Aorta (tissue), 5 donors: Measurements from ENCODE around the gene NRIP3. TPM values are rescaled to one million over a fixed set of nuclear protein-coding genes. Genes with fewer than 3 reads are reported as not detected.
A peak's percentile ranks its signal among the peaks of the same experiment; 100 is the strongest.

ENCODE experiments used
- ATAC-seq: fragments of 200-7000 bp; cut with Tn5 transposase; one replicate; pipeline ENCODE4 v1.9.1; 2022; ENCODE audit warnings: moderate library complexity; ENCODE audit not compliant: low FRiP score
- DNase-seq, 2 donors: peaks; one replicate each; pipeline ENCODE4 v3.0.0-alpha.2; 2020
- H3K27ac ChIP-seq, 2 donors: one replicate each; pipeline ENCODE4 v1.5.1; 2013; ENCODE audit warnings: low read length in 2 of 2, mild to moderate bottlenecking in 2 of 2, moderate library complexity in 2 of 2, control low read depth in 1 of 2, inconsistent platforms in 1 of 2, low read depth in 1 of 2
- H3K27me3 ChIP-seq, 2 donors: one replicate each; pipeline ENCODE4 v1.6.1; 2013; ENCODE audit warnings: control low read depth in 1 of 2, low read length in 1 of 2, mild to moderate bottlenecking in 1 of 2, moderate library complexity in 1 of 2; ENCODE audit not compliant: insufficient read depth in 2 of 2, control insufficient read depth in 1 of 2
- H3K36me3 ChIP-seq, 2 donors: one replicate each; pipeline ENCODE4 v1.6.1; 2013; ENCODE audit warnings: control low read depth in 1 of 2, low read length in 1 of 2, mild to moderate bottlenecking in 1 of 2; ENCODE audit not compliant: insufficient read depth in 2 of 2, control insufficient read depth in 1 of 2
- H3K4me1 ChIP-seq, 2 donors: one replicate each; pipeline ENCODE4 v1.6.1; 2013; ENCODE audit warnings: low read length in 2 of 2, control low read depth in 1 of 2, mild to moderate bottlenecking in 1 of 2, moderate library complexity in 1 of 2; ENCODE audit not compliant: insufficient read depth in 2 of 2, control insufficient read depth in 1 of 2
- H3K4me3 ChIP-seq, 2 donors: one replicate each; pipeline ENCODE4 v1.5.1; 2013; ENCODE audit warnings: low read length in 2 of 2, control low read depth in 1 of 2, mild to moderate bottlenecking in 1 of 2
- H3K9me3 ChIP-seq: one replicate; pipeline ENCODE4 v1.6.1; 2013; ENCODE audit warnings: mild to moderate bottlenecking, low read length; ENCODE audit not compliant: control insufficient read depth
- WGBS, 2 donors: extraction: QIAGEN DNeasy Blood & Tissue Kit; methylation state at CpG; one replicate each; pipeline ENCODE4 v1.1.7; 2013; 5-methylcytosine and 5-hydroxymethylcytosine counted together
- intact Hi-C, 2 donors: fragments of 100-400 bp; cut with DNase I; formaldehyde crosslinking; loops; one replicate each; pipeline versions ENCODE4 v1.14.2 to v1.15.0; 2022
- polyA plus RNA-seq, 2 donors: library from polyadenylated mRNA; stranded (reverse); fragments of 200-250 nt; gene quantifications; one replicate each; pipeline ENCODE4 v1.2.3, GENCODE V29; 2013
- total RNA-seq, 2 donors: library from RNA; stranded (reverse); fragmentation: NEBNext Ultra II Directional; extraction: Animal tissue kit (Norgen Biotek cat#: 25700); gene quantifications; one replicate each; pipeline ENCODE4 v1.2.1, GENCODE V29; 2021
- donor health status: healthy with polysubstance abuse.
- donor health status: Bipolar disorder and iron deficiency.
- donor health status: DM: no; HTN: no; CAD: no.
- donor health status: DM: no; HTN: no; CAD: no.
- donor health status: DM: yes; HTN: yes; CAD: no.

The NRIP3 gene
- total and polyA plus RNA-seq, 4 donors: 0.63 to 2.6 (median 1.6) TPM

DNA sequence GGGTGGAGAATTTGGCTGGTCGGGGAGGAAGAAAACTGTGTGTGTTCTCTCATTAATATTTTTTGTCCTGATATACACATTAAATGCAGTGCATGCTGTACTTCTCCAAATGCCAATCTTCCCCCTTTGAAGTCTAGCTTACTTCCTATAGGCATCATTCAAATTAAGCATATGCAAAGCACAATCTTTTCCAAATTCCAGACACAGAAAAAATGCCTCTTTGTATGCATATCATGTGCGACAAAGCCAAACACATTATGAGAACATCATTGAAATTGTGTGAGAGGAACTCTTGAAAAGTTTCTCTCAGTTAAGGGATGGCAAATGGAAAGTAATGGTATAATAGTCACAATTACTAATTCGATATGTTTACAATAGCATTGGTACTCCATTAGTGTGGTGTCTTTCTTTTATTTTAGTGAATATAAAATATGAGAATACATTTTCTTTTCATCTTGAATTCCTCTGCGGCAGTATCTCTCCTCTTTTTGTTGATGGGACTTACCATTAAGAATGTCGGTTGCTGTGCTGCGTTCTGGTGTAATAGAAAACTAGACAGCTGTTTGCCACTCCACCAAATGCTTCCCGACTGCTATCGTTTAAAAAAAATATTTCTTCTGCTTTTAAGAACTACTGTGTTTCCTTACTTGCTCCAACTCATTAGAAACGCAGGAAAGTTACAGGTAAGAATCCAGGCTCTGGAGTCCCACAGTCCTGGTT is 19.3 kb upstream of the NRIP3 start:
- intact Hi-C loops: no loop called here
- no peaks in the 10 kb centered on the region for H3K36me3 ChIP-seq
- no peaks in the 10 kb centered on the region for H3K9me3 ChIP-seq
- DNase-seq: no peak
- no peaks in the 10 kb centered on the region for H3K4me1 ChIP-seq
- no peaks in the 10 kb centered on the region for H3K27me3 ChIP-seq
- H3K27ac ChIP-seq: no peak overlapping the region
- ATAC-seq: no peak
- whole genome bisulfite sequencing, 2 donors: 97 to 98% methylated on average over 9 of the region's 9 CpGs
- H3K4me3 ChIP-seq: no peak overlapping the region

DNA sequence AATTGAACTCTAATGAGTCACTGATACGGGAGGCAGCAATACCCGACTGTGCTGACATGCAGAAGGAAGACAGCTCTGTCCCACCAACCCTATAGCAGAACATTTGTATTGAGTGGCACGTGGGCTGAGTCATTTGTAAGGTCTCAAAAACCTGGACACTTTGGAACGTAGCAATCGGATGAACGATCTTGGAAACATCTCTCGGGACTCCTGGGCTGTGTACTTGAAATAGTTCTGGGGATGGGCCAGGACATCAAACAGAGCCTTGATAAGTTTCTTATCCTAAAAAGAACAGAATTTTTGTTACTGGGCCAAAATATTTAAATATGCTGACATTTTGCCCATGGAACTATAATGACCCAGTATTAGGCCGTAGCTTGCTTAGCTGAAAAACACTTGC is 17.1 kb upstream of the NRIP3 start:
- no peak for ATAC-seq
- intact Hi-C loops: no loop called here
- no peaks in the 10 kb centered on the region for H3K36me3 ChIP-seq
- no peak overlapping the region for H3K27ac ChIP-seq
- 20 to 30% methylated on average over 8 of the region's 8 CpGs for WGBS, 2 donors
- H3K4me1 ChIP-seq: no peaks in the 10 kb centered on the region
- H3K4me3 ChIP-seq: no peak overlapping the region
- no peaks in the 10 kb centered on the region for H3K27me3 ChIP-seq
- no peaks in the 10 kb centered on the region for H3K9me3 ChIP-seq
- no peak for DNase-seq

DNA sequence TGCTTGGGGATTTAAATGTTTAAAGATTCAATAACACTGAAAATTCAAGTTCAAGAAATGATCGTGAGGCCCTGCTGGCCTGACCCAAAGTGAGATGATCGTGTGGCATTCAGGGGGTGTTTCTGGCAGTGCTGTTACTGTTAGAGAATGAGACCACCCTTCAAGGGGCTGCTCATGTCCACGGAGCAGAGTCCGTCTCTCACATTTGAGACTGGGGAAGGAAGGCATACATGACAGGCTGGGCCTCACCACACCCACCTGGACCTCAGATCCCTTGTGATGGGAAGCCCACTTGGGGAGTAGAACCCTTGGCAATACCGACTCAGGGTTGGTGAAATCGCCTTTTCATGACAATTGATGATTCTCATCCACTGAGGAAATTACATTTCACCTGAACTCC is 16.1 kb upstream of the NRIP3 start:
- Histone ChIP-seq H3K27me3 (no peaks in the 10 kb centered on the region), H3K27ac (no peak overlapping the region), H3K9me3 (no peaks in the 10 kb centered on the region), H3K4me1 (no peaks in the 10 kb centered on the region), H3K36me3 (no peaks in the 10 kb centered on the region), H3K4me3 (no peak overlapping the region)
- DNase-seq: no peak
- WGBS, 2 donors: 96 to 99% methylated on average over 6 of the region's 6 CpGs
- intact Hi-C loops: loop anchor here (5.0 kb wide), 1 partner anchor 487 kb away; no protein-coding TSS in a partner anchor
- no peak for ATAC-seq

DNA sequence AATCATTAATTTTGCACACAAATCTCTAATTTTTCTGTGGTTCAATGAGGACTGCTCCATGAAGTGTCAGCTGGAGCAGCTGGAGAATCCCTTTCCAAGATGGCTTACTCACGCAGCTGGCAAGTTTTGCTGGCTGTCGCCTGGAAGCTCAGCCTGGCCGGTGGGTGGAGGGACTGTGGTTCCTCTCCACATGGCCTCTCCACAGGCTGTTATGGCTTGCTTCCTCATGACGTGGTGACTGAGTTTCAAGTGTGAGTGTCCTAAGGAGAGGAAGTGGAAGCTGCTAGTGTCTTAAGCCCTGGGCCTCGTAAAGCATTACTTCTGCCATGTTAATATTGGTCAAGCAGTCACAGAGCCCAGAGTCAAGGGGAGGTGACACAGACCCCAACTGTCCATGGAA is 14.0 kb upstream of the NRIP3 start:
- DNase-seq: peak; percentile 84 to 90
- no peaks in the 10 kb centered on the region for H3K4me1 ChIP-seq
- intact Hi-C loops: loop anchor here (5.0 kb wide), 1 partner anchor 490 kb away; no protein-coding TSS in a partner anchor
- H3K36me3 ChIP-seq: no peaks in the 10 kb centered on the region
- H3K9me3 ChIP-seq: no peaks in the 10 kb centered on the region
- no peak overlapping the region for H3K27ac ChIP-seq
- WGBS, 2 donors: 73 to 80% methylated on average over 5 of the region's 5 CpGs
- H3K27me3 ChIP-seq: peaks cover 0 to 2% of the 10 kb centered on the region in 2 donors
- ATAC-seq: peak; percentile 73
- H3K4me3 ChIP-seq: no peak overlapping the region

DNA sequence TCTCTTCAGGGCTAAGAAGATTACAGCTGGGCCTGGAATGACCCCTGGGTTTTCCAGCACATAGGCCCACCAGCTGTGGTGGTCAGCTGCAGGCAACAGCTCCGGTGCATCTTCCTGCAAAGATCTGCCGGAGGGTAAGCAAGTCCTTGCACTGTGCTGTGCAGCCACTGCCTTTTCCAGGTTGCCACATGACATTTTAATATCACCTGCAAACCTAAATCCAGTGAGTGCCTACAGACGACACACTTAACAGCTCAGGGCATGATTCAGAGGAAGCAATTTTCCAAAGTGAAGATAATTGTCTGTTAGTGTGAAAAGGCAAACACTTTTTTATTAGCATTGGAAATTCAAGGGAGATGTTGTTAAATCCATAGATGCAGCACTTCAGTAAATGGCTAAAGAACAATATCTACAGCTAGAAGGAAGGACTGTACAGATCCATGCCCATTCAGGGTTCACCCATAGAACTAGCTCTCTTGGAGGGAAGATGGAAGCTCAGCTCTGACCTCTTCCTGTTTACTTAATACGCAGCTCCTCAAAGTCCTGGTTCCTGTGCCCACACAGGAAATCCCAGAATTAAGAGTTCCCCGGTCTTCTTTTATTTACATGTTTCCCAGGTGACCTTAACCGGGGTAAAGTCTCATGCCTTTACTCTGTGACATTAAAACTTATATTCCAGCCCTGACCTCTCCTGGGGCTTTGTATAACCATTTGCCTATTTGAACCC is 13.3 kb upstream of the NRIP3 start:
- intact Hi-C loops: loop anchor here (5.0 kb wide), 1 partner anchor 490 kb away; no protein-coding TSS in a partner anchor
- DNase-seq: no peak
- no peaks in the 10 kb centered on the region for H3K9me3 ChIP-seq
- H3K36me3 ChIP-seq: no peaks in the 10 kb centered on the region
- no peak overlapping the region for H3K27ac ChIP-seq
- no peak overlapping the region for H3K4me3 ChIP-seq
- 89 to 93% methylated on average over 6 of the region's 6 CpGs for WGBS, 2 donors
- H3K4me1 ChIP-seq: no peaks in the 10 kb centered on the region
- ATAC-seq: no peak
- peaks cover 0 to 2% of the 10 kb centered on the region in 2 donors for H3K27me3 ChIP-seq

DNA sequence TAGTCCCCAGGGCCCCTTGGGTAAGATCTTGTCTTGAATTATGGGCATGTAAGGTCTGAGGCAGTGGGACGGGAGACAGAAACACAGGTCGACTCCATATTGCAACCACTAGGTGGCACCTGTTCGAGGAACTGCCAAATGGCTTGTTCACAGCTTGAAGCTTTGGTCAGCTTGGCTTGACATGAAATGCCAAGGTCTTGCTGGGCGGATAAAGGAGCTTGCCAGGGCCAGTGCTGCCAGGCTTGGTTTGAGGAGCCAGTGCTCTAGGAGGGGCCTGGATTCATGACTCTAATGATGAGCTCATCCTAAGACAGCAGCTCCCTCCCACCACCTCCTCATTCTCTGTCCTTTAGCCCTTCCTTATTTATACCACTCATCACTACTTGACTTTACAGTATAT is 11.9 kb upstream of the NRIP3 start:
- Histone ChIP-seq H3K27ac (no peak overlapping the region), H3K36me3 (no peaks in the 10 kb centered on the region), H3K4me3 (no peak overlapping the region), H3K4me1 (no peaks in the 10 kb centered on the region), H3K27me3 (peaks cover 0 to 2% of the 10 kb centered on the region in 2 donors), H3K9me3 (no peaks in the 10 kb centered on the region)
- DNase-seq (peak in 1 of 2 donors; percentile 77), ATAC-seq (peak; percentile 74)
- intact Hi-C loops: loop anchor here (2.0 to 5.0 kb wide), 3 partner anchors 121 to 492 kb away; no protein-coding TSS in a partner anchor
- 4% methylated on average over 4 of the region's 4 CpGs for WGBS, 2 donors

DNA sequence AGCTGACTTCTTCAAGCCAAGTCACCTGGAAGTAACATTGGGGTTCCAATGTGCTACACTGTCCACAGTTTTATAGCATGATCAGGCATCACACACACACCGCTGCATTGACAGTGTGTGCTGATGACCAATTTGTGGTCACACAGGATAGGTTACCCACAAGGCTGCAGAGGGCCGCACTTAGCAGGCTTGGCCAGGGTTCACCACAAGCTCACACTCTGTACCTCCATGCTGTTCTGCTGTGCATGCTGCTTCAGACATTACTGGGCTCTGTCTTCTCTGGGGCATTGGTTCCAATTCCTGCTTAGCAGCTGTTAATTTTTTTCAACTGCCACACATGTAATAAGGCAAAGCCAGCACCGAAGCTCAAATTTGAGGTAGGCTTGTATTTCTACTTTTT is 11.0 kb upstream of the NRIP3 start:
- Histone ChIP-seq H3K36me3 (no peaks in the 10 kb centered on the region), H3K4me3 (no peak overlapping the region), H3K4me1 (no peaks in the 10 kb centered on the region), H3K27ac (no peak overlapping the region), H3K9me3 (no peaks in the 10 kb centered on the region), H3K27me3 (peaks cover 0 to 2% of the 10 kb centered on the region in 2 donors)
- no peak for ATAC-seq
- intact Hi-C loops: loop anchor here (2.0 to 5.0 kb wide), 3 partner anchors 122 to 492 kb away; no protein-coding TSS in a partner anchor
- DNase-seq: no peak
- WGBS, 2 donors: 96 to 97% methylated on average over 3 of the region's 3 CpGs

DNA sequence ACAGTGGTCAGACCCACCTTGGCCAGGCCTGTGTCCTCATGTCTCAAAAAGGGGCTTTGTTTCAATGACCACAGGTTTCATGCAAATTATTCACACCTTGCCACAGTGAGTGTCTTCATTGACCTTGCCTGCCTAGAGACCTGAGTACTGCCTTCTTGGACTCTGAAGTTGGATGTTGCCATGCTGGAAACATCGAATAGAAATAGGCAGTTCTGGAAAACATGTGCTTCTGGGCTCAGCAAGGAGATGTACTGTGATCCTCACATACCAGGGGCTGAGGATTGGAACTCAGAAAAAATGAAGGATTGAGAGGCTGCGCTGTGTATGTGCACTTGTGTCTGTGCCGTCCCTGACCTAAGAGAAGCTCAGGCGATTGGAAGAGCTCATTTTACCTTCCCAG is 9.6 kb upstream of the NRIP3 start:
- H3K4me1 ChIP-seq: no peaks in the 10 kb centered on the region
- H3K36me3 ChIP-seq: no peaks in the 10 kb centered on the region
- intact Hi-C loops: no loop called here
- H3K27ac ChIP-seq: no peak overlapping the region
- peaks cover 0 to 2% of the 10 kb centered on the region in 2 donors for H3K27me3 ChIP-seq
- H3K9me3 ChIP-seq: no peaks in the 10 kb centered on the region
- no peak overlapping the region for H3K4me3 ChIP-seq
- WGBS, 2 donors: 92 to 93% methylated on average over 4 of the region's 4 CpGs
- no peak for DNase-seq
- ATAC-seq: no peak
